ENCODE results near the gene PHLDA2. TPM values are rescaled to one million over a fixed set of nuclear protein-coding genes. Genes with fewer than 3 reads are reported as not detected.
A peak's percentile ranks its signal among the peaks of the same experiment; 100 is the strongest.

Gene PHLDA2
- total RNA-seq, 1 experiment from 2014 or later, result 33.7 TPM

- CTCF ChIA-PET, result no interaction called here
- TF ChIP-seq CTCF (conservative IDR thresholded peaks at IDR 0.05; ENCODE audit: low read depth, low read length), result no peak
- TF ChIP-seq EZH2 (IDR thresholded peaks at IDR 0.05; ENCODE audit: borderline replicate concordance, low read depth, low read length, poor library complexity, severe bottlenecking), result no peak
- Histone ChIP-seq H3K4me3 (ENCODE audit: low read depth, low read length, poor library complexity, severe bottlenecking) (no peak overlapping the region), H3K9me3 (ENCODE audit: low read depth, low read length, poor library complexity, severe bottlenecking) (no peaks in the 10 kb centered on the region), H3K27ac (ENCODE audit: low read depth, low read length, poor library complexity, severe bottlenecking) (no peak overlapping the region), H3K36me3 (ENCODE audit: insufficient read depth, low read length, poor library complexity, severe bottlenecking) (peaks cover 57% of the 10 kb centered on the region), H3K4me1 (ENCODE audit: insufficient read depth, low read length, poor library complexity, severe bottlenecking) (peaks cover 45% of the 10 kb centered on the region), H3K27me3 (replicated peaks; ENCODE audit: insufficient read depth, low read depth, low read length, poor library complexity) (no peaks in the 10 kb centered on the region)
- BruUV-seq (replicated peaks), result no TSS peak
- DNase-seq (ENCODE audit: low spot score), result no peak
- POLR2A ChIA-PET (ENCODE audit: low non-redundant PET), result no interaction called here
- intact Hi-C loops (cut with micrococcal nuclease; ENCODE audit: unreplicated experiment), result no loop called here
Measured at GRCh38 chr11:2947744-2948143, 18.5 kb upstream of the PHLDA2 start.

GRCh38 chr11:2945757-2946287, 16.6 kb upstream of the PHLDA2 start:
- peak overlapping the region; percentile 5 for H3K4me3 ChIP-seq (ENCODE audit: low read depth, low read length, poor library complexity, severe bottlenecking)
- H3K4me1 ChIP-seq (ENCODE audit: insufficient read depth, low read length, poor library complexity, severe bottlenecking), result peaks cover 26% of the 10 kb centered on the region
- no peak for DNase-seq (ENCODE audit: low spot score)
- peaks cover 42% of the 10 kb centered on the region for H3K36me3 ChIP-seq (ENCODE audit: insufficient read depth, low read length, poor library complexity, severe bottlenecking)
- no TSS peak for BruUV-seq (replicated peaks)
- H3K27me3 ChIP-seq (replicated peaks; ENCODE audit: insufficient read depth, low read depth, low read length, poor library complexity), result no peaks in the 10 kb centered on the region
- H3K27ac ChIP-seq (ENCODE audit: low read depth, low read length, poor library complexity, severe bottlenecking), result peak overlapping the region; percentile 5
- CTCF ChIA-PET, result interaction anchor here (0.6 kb wide), 1 partner anchor 77 kb away, joined by 4 read pairs; no protein-coding TSS in a partner anchor
- POLR2A ChIA-PET (ENCODE audit: low non-redundant PET), result no interaction called here
- H3K9me3 ChIP-seq (ENCODE audit: low read depth, low read length, poor library complexity, severe bottlenecking), result no peaks in the 10 kb centered on the region
- TF ChIP-seq CTCF (conservative IDR thresholded peaks at IDR 0.05; ENCODE audit: low read depth, low read length), result no peak
- no peak for TF ChIP-seq EZH2 (IDR thresholded peaks at IDR 0.05; ENCODE audit: borderline replicate concordance, low read depth, low read length, poor library complexity, severe bottlenecking)
- intact Hi-C loops (cut with micrococcal nuclease; ENCODE audit: unreplicated experiment), result no loop called here

GRCh38 chr11:2945031-2945756, 16.0 kb upstream of the PHLDA2 start:
- peaks cover 22% of the 10 kb centered on the region for H3K4me1 ChIP-seq (ENCODE audit: insufficient read depth, low read length, poor library complexity, severe bottlenecking)
- ChIA-PET POLR2A (ENCODE audit: low non-redundant PET) (no interaction called here), CTCF (no interaction called here)
- peak; percentile 94 for DNase-seq (ENCODE audit: low spot score)
- intact Hi-C loops (cut with micrococcal nuclease; ENCODE audit: unreplicated experiment), result no loop called here
- no peaks in the 10 kb centered on the region for H3K27me3 ChIP-seq (replicated peaks; ENCODE audit: insufficient read depth, low read depth, low read length, poor library complexity)
- no peaks in the 10 kb centered on the region for H3K9me3 ChIP-seq (ENCODE audit: low read depth, low read length, poor library complexity, severe bottlenecking)
- peaks cover 36% of the 10 kb centered on the region for H3K36me3 ChIP-seq (ENCODE audit: insufficient read depth, low read length, poor library complexity, severe bottlenecking)
- peak overlapping the region; percentile 5 for H3K4me3 ChIP-seq (ENCODE audit: low read depth, low read length, poor library complexity, severe bottlenecking)
- no TSS peak for BruUV-seq (replicated peaks)
- peak overlapping the region; percentile 5 for H3K27ac ChIP-seq (ENCODE audit: low read depth, low read length, poor library complexity, severe bottlenecking)
- TF ChIP-seq EZH2 (IDR thresholded peaks at IDR 0.05; ENCODE audit: borderline replicate concordance, low read depth, low read length, poor library complexity, severe bottlenecking) (no peak), CTCF (conservative IDR thresholded peaks at IDR 0.05; ENCODE audit: low read depth, low read length) (no peak)

Data from A673 (cell line).